ENCODE data around the gene KCNRG.

DNA sequence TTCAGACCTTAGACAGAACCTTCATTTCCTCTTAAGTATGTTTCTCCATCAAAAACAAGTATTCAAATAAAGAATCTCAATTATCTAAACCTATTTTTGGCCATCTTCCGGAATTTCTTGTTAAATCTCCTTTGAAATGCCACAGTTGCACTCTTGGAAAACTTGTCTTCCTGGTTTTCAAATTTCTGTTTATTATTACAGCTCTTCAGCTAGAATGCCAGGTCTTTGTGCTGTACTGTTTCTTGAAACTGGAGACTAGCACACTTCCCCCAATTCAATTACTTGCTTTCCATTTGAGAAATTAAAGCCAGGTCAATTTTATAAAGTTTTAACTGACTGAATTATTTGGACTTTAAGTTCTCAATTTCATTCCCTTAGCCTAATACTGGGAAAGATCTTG is 10.2 kb downstream of the KCNRG start:
- TF ChIP-seq, protein P1, sequence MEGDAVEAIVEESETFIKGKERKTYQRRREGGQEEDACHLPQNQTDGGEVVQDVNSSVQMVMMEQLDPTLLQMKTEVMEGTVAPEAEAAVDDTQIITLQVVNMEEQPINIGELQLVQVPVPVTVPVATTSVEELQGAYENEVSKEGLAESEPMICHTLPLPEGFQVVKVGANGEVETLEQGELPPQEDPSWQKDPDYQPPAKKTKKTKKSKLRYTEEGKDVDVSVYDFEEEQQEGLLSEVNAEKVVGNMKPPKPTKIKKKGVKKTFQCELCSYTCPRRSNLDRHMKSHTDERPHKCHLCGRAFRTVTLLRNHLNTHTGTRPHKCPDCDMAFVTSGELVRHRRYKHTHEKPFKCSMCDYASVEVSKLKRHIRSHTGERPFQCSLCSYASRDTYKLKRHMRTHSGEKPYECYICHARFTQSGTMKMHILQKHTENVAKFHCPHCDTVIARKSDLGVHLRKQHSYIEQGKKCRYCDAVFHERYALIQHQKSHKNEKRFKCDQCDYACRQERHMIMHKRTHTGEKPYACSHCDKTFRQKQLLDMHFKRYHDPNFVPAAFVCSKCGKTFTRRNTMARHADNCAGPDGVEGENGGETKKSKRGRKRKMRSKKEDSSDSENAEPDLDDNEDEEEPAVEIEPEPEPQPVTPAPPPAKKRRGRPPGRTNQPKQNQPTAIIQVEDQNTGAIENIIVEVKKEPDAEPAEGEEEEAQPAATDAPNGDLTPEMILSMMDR (IDR thresholded peaks at IDR 0.05; ENCODE audit: low read length) = no peak
- TF ChIP-seq EZH2 (optimal IDR thresholded peaks at IDR 0.05; ENCODE audit: low read depth, low read length) = no peak

Data from MM.1S (cell line).